WTC11 (cell line): Measurements from ENCODE around the gene NTN4. TPM values are rescaled to one million over a fixed set of nuclear protein-coding genes. Genes with fewer than 3 reads are reported as not detected.
"Not testable (repeated sequence)": the region's sequence is repeated elsewhere in the genome, so short reads cannot be mapped to it uniquely, and the experiment has no call there.

Experiments
- ATAC-seq: fragments of 200-7000 bp; cut with Tn5 transposase; 2 replicates; pipeline ENCODE4 v1.10.0; 2021; ENCODE audit warnings: mild to moderate bottlenecking, moderate library complexity
- CTCF ChIA-PET: fragments of 300-600 bp; sonication (Branson Sonifier 250); formaldehyde crosslinking; loops from one replicate; lab custom pipeline; 2021; ENCODE audit warnings: antibody characterized with exemption; lab: Charles Lee
- POLR2A ChIA-PET: fragments of 350-600 bp; sonication (Branson Sonifier 250); formaldehyde crosslinking; loops from one replicate; lab custom pipeline; 2021; ENCODE audit warnings: antibody characterized with exemption; lab: Charles Lee
- DNase-seq: peaks from one replicate; pipeline ENCODE4 v3.0.0; 2021; ENCODE audit warnings: low spot score
- H3K27ac Mint-ChIP-seq: 2 replicates; pipeline ENCODE4 v1.8.0; 2021; ENCODE audit warnings: mixed read lengths
- H3K27me3 Mint-ChIP-seq: 2 replicates; pipeline ENCODE4 v1.8.0; 2021; ENCODE audit warnings: low read depth, mild to moderate bottlenecking, moderate library complexity, mixed read lengths
- H3K36me3 Mint-ChIP-seq: 2 replicates; pipeline ENCODE4 v1.8.0; 2021; ENCODE audit warnings: mixed read lengths
- H3K4me1 Mint-ChIP-seq: 2 replicates; pipeline ENCODE4 v1.8.0; 2022; ENCODE audit warnings: mixed read lengths
- H3K4me3 Mint-ChIP-seq: 2 replicates; pipeline ENCODE4 v1.8.0; 2021; ENCODE audit warnings: mild to moderate bottlenecking, moderate library complexity, mixed read lengths
- H3K9me3 Mint-ChIP-seq: 2 replicates; pipeline ENCODE4 v1.8.0; 2021; ENCODE audit warnings: mixed read lengths
- AR ChIP-seq: fragments of 250-450 bp; sonication (Bioruptor Pico); IDR thresholded peaks from 2 replicates; pipeline ENCODE4 v1.9.0; 2021; ENCODE audit warnings: mild to moderate bottlenecking
- CDX4 ChIP-seq: fragments of 250-450 bp; sonication (Bioruptor Pico); IDR thresholded peaks from 2 replicates; pipeline ENCODE4 v1.9.0; 2021; ENCODE audit warnings: moderate library complexity, mild to moderate bottlenecking, inconsistent platforms, borderline replicate concordance
- CREB1 ChIP-seq: sonication (generic); formaldehyde crosslinking; IDR thresholded peaks from 2 replicates; pipeline ENCODE4 v1.8.0; 2023; ENCODE audit warnings: mild to moderate bottlenecking, missing genetic modification reagents
- CREM ChIP-seq: sonication (generic); formaldehyde crosslinking; IDR thresholded peaks from 2 replicates; pipeline ENCODE4 v1.8.1; 2022; ENCODE audit warnings: mild to moderate bottlenecking, missing genetic modification reagents, moderate library complexity
- E2F4 ChIP-seq: sonication (generic); formaldehyde crosslinking; IDR thresholded peaks from 2 replicates; pipeline ENCODE4 v1.8.1; 2022; ENCODE audit warnings: low read depth, mild to moderate bottlenecking, moderate library complexity, missing genetic modification reagents, borderline replicate concordance
- E2F5 ChIP-seq: sonication (generic); formaldehyde crosslinking; IDR thresholded peaks from 2 replicates; pipeline ENCODE4 v1.8.1; 2022; ENCODE audit warnings: mild to moderate bottlenecking, moderate library complexity, missing genetic modification reagents
- ESRRA ChIP-seq: sonication (generic); formaldehyde crosslinking; IDR thresholded peaks from 2 replicates; pipeline ENCODE4 v1.8.1; 2022; ENCODE audit warnings: mild to moderate bottlenecking, missing genetic modification reagents, borderline replicate concordance
- FOXJ3 ChIP-seq: sonication (generic); formaldehyde crosslinking; IDR thresholded peaks from 2 replicates; pipeline ENCODE4 v1.9.0; 2021; ENCODE audit warnings: missing genetic modification reagents, mild to moderate bottlenecking, borderline replicate concordance
- GRHL2 ChIP-seq: fragments of 250-450 bp; sonication (Bioruptor Pico); IDR thresholded peaks from 2 replicates; pipeline ENCODE4 v1.8.0; 2022; ENCODE audit warnings: mild to moderate bottlenecking, moderate library complexity; ENCODE audit not compliant: insufficient replicate concordance, severe bottlenecking
- GTF2I ChIP-seq: fragments of 250-450 bp; sonication (Bioruptor Pico); conservative IDR thresholded peaks from 2 replicates; pipeline ENCODE4 v1.4.0; 2021; ENCODE audit warnings: mild to moderate bottlenecking
- HMGXB4 ChIP-seq: sonication (generic); formaldehyde crosslinking; IDR thresholded peaks from 2 replicates; pipeline ENCODE4 v1.8.1; 2023; ENCODE audit warnings: mild to moderate bottlenecking, moderate library complexity, missing genetic modification reagents
- IRF2 ChIP-seq: sonication (generic); formaldehyde crosslinking; IDR thresholded peaks from 2 replicates; pipeline ENCODE4 v1.8.0; 2022; ENCODE audit warnings: low read depth, missing genetic modification reagents, borderline replicate concordance
- MXD4 ChIP-seq: fragments of 250-450 bp; sonication (Bioruptor Pico); IDR thresholded peaks from 2 replicates; pipeline ENCODE4 v1.8.0; 2021; ENCODE audit warnings: mild to moderate bottlenecking, moderate library complexity, borderline replicate concordance
- NR1H2 ChIP-seq: sonication (generic); formaldehyde crosslinking; IDR thresholded peaks from 2 replicates; pipeline ENCODE4 v1.9.0; 2021; ENCODE audit warnings: mild to moderate bottlenecking, moderate library complexity, missing genetic modification reagents
- PREB ChIP-seq: sonication (generic); formaldehyde crosslinking; IDR thresholded peaks from 2 replicates; pipeline ENCODE4 v1.8.1; 2022; ENCODE audit warnings: mild to moderate bottlenecking, missing genetic modification reagents, moderate library complexity, borderline replicate concordance
- SMAD3 ChIP-seq: sonication (generic); formaldehyde crosslinking; IDR thresholded peaks from 2 replicates; pipeline ENCODE4 v1.8.0; 2022; ENCODE audit warnings: missing genetic modification reagents, mild to moderate bottlenecking, borderline replicate concordance
- SMAD4 ChIP-seq: sonication (generic); formaldehyde crosslinking; IDR thresholded peaks from 2 replicates; pipeline ENCODE4 v1.8.0; 2022; ENCODE audit warnings: mild to moderate bottlenecking, missing genetic modification reagents
- STAT6 ChIP-seq: sonication (generic); formaldehyde crosslinking; conservative IDR thresholded peaks from 2 replicates; pipeline ENCODE4 v1.8.1; 2023; ENCODE audit warnings: mild to moderate bottlenecking, low read depth, missing genetic modification reagents, moderate library complexity
- ZMAT4 ChIP-seq: fragments of 250-450 bp; sonication (Bioruptor Pico); IDR thresholded peaks from 2 replicates; pipeline ENCODE4 v1.9.0; 2021; ENCODE audit warnings: mild to moderate bottlenecking
- ZNF232 ChIP-seq: sonication (generic); formaldehyde crosslinking; IDR thresholded peaks from 2 replicates; pipeline ENCODE4 v1.8.0; 2022; ENCODE audit warnings: mild to moderate bottlenecking, missing genetic modification reagents
- total RNA-seq: library from RNA; stranded (reverse); gene quantifications from 3 replicates; pipeline ENCODE4 v1.2.3, GENCODE V29; 2021

The NTN4 gene
- total RNA-seq, 1 experiment from 2014 or later: 2.7 TPM

GRCh38 chr12:95755261-95755865, 35.2 kb downstream of the NTN4 start:
- Mint-ChIP-seq H3K27ac (0 out of 2 replicates have a peak overlapping the region, but pooled peaks have one; percentile 21), H3K9me3 (no peaks in the 10 kb centered on the region), H3K27me3 (no peaks in the 10 kb centered on the region), H3K36me3 (no peaks in the 10 kb centered on the region), H3K4me1 (peaks cover 47% of the 10 kb centered on the region), H3K4me3 (no peak overlapping the region)
- ChIA-PET CTCF (no interaction called here), POLR2A (no interaction called here)
- DNase-seq: no peak
- peak; percentile 24; the same call in 1 of the 2 replicates for ATAC-seq
- no peak for TF ChIP-seq GTF2I (CRISPR knock-in tag)
- TF ChIP-seq E2F5: no peak
- TF ChIP-seq MXD4 (CRISPR knock-in tag): no peak
- no peak for TF ChIP-seq AR
- TF ChIP-seq CDX4 (CRISPR knock-in tag): no peak
- TF ChIP-seq PREB: no peak
- no peak for TF ChIP-seq IRF2 (CRISPR knock-in tag)
- no peak for TF ChIP-seq SMAD3
- no peak for TF ChIP-seq HMGXB4
- no peak for TF ChIP-seq CREM
- TF ChIP-seq SMAD4 (CRISPR knock-in tag): no peak
- TF ChIP-seq ZMAT4: no peak
- no peak for TF ChIP-seq NR1H2 (CRISPR knock-in tag)

- peaks cover 28% of the 10 kb centered on the region for H3K36me3 Mint-ChIP-seq
- ATAC-seq, H3K4me3 Mint-ChIP-seq, DNase-seq, H3K4me1 Mint-ChIP-seq, CTCF ChIA-PET, H3K27me3 Mint-ChIP-seq, H3K27ac Mint-ChIP-seq: not testable (repeated sequence)
- H3K9me3 Mint-ChIP-seq: peaks cover 30% of the 10 kb centered on the region
- peak; percentile 58 for TF ChIP-seq GRHL2 (CRISPR knock-in tag)
- TF ChIP-seq, all 79 proteins: peak for 1; not testable (repeated sequence) for 78
- POLR2A ChIA-PET: not testable (repeated sequence)
Observed at GRCh38 chr12:95746062-95746461, 44.5 kb downstream of the NTN4 start.

GRCh38 chr12:95742586-95742985, 48.0 kb downstream of the NTN4 start:
- ChIA-PET CTCF (no interaction called here), POLR2A (no interaction called here)
- peaks cover 16% of the 10 kb centered on the region for H3K36me3 Mint-ChIP-seq
- no peak overlapping the region for H3K27ac Mint-ChIP-seq
- H3K4me3 Mint-ChIP-seq: no peak overlapping the region
- DNase-seq (no peak), ATAC-seq (no peak)
- no peaks in the 10 kb centered on the region for H3K4me1 Mint-ChIP-seq
- H3K27me3 Mint-ChIP-seq: no peaks in the 10 kb centered on the region
- H3K9me3 Mint-ChIP-seq: peaks cover 17% of the 10 kb centered on the region
- TF ChIP-seq CREB1 (CRISPR knock-in tag): no peak
- TF ChIP-seq FOXJ3 (CRISPR knock-in tag): no peak
- no peak for TF ChIP-seq ZNF232 (CRISPR knock-in tag)
- TF ChIP-seq ESRRA: no peak
- no peak for TF ChIP-seq STAT6
- TF ChIP-seq E2F4 (CRISPR knock-in tag): no peak
